Smooth muscle cell of the coronary artery (primary cell): Measurements from ENCODE around the gene ZNF580. TPM values are rescaled to one million over a fixed set of nuclear protein-coding genes. Genes with fewer than 3 reads are reported as not detected.

Experiments
- total RNA-seq: library from RNA; depleted of rRNA; stranded (reverse); fragments of >200 nt; gene quantifications from 2 replicates; pipeline ENCODE4 v1.2.3, GENCODE V29; 2014; ENCODE audit warnings: low replicate concordance

Gene ZNF580, protein sequence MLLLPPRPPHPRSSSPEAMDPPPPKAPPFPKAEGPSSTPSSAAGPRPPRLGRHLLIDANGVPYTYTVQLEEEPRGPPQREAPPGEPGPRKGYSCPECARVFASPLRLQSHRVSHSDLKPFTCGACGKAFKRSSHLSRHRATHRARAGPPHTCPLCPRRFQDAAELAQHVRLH
- total RNA-seq = 3.6 and 6.4 TPM in 2 replicates

DNA sequence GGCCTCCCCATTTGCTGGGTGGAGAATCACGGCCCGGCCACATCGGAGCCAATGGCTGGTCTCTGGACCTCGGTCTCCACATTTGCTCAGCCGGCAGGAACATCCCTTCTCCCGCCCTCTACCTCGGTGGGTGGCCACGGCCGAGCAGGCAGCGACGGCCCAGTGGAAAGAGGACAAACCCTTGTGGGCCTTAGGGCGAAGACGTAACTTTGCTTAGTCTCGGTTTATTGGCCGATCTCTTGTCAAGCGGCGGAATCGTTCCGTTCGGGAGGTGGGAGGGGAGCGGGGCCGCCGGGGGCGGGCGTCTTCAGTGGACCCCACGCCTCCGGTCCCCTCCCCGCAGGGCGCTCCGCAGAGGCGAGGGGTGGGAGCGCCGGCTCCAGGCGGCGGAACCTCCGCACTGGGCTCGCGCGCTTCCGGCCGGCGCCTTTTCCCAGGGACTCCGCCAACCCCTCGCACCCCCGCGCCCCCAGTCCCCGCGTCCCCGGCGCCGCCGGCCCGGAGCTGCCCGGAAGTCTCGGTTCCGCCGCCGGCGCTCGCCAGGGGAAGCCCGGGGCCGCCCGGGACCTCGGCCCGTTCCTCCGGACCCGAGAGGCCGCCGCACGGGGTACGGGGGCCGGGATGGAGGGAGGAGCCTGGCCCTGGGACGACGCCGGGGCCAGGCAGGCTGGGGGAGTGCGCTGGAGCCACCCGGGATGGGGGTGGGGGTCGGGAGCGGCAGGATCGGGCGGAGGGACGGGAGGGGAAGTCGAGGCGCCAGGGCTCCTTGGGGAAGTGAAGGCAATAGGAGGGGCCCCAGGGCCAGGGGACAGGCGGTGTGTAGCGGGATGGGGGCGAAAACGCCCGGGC, at the start of gene ZNF580:
TSS of gene ZNF580 (plus strand) at position 426 of the 849 bp plus-strand sequence. CDS start 1,507 bp downstream, outside the sequence.

DNA sequence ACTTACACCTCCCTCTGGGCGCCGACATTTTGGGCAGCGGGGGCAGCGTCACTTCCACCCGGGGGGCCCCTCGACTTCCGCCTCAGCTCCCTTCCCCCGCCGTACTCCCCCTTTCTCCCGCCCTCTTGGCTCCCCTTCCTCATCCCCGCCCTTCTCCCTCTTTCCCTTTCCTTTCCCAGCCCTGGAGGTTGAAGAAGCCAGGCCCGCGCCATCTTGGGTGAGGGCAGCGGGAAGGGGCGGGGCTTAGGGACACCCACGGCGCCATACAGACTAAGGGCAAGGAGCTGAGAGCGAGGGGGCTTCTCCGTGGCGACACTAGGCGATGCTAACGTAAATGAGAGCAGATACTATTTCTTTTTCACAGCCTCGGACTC, 41.3 kb upstream of the ZNF580 start, which contains the start of gene FIZ1:
TSS of gene FIZ1 (minus strand) at position 50 of the 374 bp plus-strand sequence. CDS start 1,652 bp downstream, outside the sequence.

DNA sequence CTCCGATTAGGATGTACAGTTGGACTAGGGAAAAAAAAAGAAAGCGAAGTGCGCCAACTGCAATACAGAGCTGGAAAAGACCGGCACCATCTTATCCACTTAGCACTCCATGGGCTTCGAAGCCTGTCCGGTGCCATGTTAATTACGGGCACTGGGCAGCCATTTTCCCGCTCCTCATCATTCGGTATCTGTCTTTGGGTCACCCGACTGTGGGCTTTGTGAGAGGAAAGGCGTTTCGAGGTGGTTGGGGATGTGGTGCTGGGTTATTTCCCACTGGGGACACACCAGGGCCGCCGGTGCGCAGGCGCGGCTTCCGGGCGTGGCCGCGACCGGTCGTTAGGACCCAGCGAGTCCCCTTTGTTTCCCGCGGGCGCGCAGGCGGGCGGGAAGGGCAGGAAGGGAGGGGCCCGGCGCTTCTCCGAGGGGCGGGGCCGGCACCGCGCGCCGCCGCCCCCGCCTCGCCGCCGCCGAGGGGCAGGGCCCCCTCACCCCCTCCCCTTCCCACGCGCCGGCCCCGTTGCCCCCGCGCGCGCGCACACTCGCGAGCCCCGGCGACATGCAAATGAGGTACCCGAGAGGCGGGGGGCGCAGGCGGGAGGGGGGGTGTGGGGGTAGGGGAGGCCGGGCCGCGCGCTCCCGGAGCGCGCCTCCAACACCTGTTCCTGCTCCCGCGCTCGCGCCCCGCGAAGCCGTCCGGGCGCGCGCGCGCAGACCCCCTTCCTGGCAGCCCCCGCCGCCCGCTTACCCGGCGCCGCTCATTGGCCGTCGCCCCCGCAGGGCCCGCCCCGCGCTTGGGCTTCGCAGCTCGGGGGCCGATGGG, 40.8 kb upstream of the ZNF580 start, which contains the start of gene ZNF524:
TSS of gene ZNF524 (plus strand) at position 447 of the 820 bp plus-strand sequence. CDS start 1,825 bp downstream, outside the sequence.

DNA sequence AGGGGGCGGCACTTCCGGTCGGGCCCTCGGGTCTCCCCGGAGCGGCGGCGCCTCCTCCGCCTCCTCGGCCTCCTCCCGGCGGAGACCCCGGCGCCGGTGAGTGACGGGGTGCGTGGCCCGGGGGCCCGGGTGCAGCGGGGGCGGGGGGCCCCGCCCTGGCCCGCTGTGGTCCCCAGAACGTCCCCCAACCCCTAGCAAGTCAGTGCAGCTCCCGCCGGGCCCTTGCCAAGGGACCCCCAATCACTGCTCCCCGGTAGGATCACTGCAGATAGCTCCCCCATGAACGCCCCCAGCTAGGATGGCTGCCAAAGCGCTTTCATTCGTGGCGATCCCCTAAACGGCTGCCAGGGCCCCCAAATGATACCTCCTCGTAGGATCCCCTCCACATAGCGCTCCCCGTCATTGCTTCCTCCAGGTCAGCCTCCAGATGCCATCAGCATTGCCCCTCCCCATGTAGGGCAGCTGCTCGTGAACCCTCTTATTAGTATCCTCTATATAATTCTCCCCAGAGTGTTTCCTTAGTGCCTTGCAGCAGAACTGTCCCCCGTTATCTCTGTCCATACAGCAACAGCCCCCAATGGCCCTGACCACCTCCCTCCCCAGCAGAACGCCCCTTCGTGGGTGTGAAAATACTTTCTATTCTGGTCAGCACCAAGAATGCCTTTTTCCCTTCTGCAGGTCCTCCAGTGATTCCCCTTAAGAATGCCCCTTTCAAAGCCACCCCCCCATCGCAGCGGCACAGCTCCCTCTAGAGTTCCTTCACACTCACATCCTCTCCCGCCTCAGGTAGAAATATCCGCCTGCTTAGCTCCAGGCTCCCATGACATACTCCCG, 34.9 kb upstream of the ZNF580 start, which contains the start of gene ZNF865:
TSS of gene ZNF865 (plus strand) at position 11 of the 834 bp plus-strand sequence. CDS start 7,972 bp downstream, outside the sequence.

DNA sequence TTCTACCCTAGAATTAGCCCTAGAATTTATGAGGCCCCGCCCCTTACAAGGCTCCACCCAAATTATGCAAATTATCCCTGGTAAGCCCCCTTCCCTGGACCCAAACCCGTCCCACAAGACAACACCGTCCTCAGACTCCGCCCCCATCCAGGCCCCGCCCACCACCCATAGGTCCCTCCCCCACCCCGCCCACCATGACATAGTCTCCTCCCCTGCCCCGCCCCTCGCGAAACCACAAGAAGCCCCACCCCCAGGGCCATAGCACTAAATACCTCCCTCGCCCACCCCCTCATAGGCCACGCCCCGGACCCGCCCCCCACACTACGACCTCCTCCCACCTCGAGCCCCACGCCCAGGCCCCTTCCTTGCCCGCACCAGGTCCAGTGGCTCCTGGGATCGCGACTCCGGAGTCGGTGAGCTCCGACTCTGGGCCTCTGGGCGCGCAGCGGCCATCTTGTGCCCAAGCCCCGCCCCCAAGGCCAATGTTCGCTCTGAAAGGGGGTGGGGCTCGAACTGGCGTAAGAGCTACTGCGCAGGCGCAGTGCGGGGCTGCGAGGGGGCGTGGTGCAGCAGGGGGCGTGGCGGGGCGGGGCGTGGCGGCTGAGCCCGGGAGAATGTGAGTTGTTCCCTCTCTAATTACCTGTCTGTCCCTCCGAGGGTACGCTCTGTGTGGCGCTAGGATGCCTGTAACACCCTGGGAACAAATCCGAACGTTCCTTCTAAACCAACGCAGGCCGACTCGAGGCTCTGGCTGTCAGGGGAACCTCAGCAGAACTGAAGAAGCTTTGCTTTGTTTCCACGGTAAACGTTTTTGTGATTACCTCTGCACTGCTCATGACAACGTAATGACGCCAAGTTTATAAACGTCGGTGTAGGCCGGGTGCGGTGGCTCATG, 16.4 kb upstream of the ZNF580 start, which contains the start of gene ZNF784:
TSS of gene ZNF784 (minus strand) at position 458 of the 895 bp plus-strand sequence. CDS start at position 453, 5 bp downstream.

DNA sequence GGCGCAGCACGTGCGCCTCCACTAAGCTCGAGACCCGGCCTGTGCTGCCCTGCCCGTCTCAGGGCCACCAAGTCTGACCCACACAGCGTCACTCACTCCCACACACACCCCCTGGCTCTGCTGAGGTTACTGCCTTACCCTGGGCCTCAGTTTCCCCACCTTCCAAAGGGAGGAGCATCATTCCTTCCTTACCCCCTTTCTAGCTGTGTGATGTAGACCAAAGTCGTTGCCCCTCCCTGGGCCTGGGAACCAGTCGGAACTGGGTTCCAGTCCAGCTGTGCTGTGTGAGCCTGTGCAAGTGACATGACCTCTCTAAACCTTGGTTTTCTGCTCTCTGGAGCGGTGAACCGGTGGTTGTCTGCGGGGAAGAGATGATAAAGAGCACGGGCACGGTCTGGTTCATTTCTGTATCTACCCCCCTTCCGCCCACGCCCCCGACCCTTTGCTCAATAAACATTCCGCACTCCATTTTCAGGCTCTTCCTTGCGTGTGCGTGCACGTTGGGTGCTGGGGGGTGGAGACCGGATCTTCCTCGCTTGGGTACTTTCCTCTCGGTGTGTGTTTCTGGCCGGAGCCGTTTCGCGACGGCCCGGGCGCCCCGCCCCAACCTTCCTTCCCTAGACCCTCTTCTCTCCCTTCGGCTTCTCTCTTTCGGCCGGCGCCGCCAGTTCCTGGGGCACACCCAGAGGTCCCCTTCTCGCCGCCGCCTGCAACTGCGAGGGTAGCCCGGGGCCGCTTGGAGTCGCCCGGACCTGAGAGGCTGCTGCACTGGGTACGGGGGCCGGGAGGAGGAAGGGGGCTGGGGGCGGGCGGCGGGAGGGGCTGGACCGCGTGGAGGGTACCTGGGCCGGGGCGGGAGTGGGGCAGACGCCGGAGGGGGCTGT, 2.4 kb downstream of the ZNF580 start, which contains the start of gene ZNF581:
TSS of gene ZNF581 (plus strand) at position 647 of the 884 bp plus-strand sequence. CDS start 923 bp downstream, outside the sequence.

DNA sequence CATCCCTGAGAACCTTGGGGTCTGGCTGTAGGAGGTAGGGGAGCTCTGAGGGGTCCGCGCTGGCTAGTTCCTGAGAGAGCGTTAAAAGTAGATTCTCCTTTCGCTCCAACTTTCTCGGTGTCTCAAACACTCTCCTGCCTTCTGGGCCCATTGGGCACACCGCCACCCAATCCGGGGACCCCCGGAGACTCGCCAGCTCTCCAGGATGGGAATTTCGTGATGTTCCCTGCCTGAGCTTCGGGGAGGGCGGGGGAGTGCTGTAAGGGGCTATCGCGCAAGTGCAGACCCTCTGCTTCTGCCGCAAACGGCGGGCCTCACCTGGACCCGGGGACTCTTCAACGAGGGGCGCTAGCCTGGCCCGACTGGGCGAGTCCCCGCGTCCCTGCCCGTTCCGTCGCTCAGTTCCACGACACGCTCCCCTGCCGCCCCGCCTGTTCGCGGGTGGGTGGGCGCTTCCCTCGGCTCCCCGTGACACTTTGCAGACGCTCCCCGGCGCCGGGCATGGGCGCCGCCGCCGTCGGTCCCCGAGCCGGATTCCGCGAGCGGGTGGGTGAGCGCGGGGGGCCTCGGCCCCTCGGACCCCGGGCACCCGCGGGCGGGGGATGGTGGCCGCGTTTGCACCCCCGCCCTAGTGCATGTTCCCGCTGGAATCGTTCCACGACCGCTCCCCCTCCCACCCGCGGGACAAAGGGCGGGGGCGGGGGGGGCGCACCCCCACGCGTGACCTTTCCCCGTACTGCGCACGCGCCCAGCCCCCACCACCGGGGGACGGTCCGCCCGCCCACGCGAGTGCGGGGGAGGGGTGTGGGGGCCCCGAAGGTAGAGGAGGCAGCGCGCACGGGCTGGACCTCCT, 7.2 kb downstream of the ZNF580 start, which contains the start of gene CCDC106:
TSS of gene CCDC106 (plus strand) at position 481 of the 853 bp plus-strand sequence. CDS start 835 bp downstream, outside the sequence.

DNA sequence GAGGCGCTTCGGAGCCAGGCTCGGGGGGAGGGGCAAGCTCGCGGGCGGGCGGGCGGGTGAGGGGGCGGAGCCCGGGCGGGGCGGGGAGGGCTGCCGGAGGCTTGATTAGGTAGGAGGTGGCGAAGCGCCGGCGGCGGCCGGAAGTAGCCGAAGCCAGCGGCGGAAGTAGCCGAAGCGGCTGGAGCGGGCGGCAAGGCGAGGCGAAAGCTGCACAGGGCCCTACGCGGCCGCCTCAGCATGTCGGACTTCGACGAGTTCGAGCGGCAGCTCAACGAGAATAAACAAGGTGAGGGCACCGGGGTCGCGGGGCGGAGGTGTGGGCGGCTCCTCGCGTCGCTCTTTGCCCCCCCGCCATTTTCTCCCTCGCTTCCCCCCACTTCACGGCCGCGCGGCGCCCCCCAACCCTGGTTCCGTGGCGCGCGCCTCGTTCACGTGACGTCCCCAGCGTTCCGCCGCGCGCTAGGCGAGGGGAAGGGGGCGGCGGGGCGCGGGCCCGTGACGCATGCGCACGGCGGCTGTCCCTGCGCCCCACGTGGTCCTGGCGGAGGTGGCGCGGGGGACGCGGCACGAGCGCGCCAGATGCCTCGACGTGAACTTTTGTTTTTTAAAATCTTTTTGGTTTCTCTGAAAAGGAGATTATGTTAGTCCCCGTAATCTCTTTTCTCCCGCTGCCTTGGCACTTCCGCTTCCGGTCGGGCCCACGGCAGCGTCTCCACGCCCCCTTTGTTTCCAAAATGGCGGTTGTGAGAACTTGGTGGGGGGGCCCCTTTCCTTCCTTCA, 14.3 kb downstream of the ZNF580 start, which contains the start of gene U2AF2:
TSS of gene U2AF2 (plus strand) at position 168 of the 780 bp plus-strand sequence. CDS start at position 238, 70 bp downstream.

DNA sequence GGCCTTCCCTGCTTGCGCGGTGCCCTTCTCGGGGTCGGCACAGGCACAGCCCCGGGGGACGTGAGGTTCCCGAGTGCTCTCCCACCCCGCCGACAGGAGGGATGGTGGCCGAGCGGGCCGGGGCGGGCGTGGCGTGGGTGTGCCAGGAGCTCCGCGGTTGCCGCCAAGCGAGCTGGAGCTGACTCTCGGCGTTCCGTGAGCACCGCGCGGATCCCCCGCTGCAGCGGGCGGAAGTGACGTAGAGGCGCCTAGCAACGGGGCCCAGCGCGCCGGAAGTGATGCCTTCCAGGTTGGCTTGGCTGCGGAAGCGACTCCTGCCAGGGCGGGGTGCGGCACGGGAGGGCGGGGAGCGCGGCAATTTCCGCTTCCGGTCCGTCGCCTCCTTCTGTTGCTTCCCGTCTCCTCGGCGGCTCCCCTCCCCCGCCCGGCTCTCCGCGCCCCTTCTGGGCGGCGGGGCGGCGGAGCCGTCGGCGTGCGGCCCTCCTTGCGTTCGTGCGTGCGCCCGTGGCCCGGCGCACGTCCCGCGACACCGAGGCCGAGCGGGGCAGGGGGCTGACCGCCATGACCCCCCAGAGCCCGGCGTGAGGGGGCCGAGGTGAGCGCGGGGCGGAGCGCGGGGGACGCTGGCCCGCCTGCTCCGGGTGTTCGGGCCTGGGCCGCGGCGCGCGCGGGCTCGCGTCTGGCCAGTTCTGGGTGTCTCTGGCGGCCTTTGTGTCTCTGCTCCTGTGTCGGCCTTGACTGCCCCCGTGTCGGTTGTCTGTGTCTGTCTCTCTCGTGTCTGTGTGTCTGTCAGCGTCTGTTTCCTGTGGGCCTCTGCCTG, 34.2 kb downstream of the ZNF580 start, which contains the start of gene EPN1:
TSS of gene EPN1 (plus strand) at position 386 of the 820 bp plus-strand sequence. CDS start 3,402 bp downstream, outside the sequence.

Other genes with a start within 250 kb of the ZNF580 start
- gene UBE2S, start 233.2 kb upstream of the ZNF580 start, total RNA-seq = 7.3 and 94.4 TPM in 2 replicates
- gene SHISA7, start 197.7 kb upstream of the ZNF580 start, total RNA-seq = not detected in 2 replicates
- 23.4 and 87.9 TPM in 2 replicates for gene ISOC2, start 179.4 kb upstream of the ZNF580 start, total RNA-seq
- not detected in 2 replicates for gene C19orf85, start 176.3 kb upstream of the ZNF580 start, total RNA-seq
- 0.35 and 0.60 TPM in 2 replicates for gene ZNF628, start 164.4 kb upstream of the ZNF580 start, total RNA-seq
- 6.7 and 15.1 TPM in 2 replicates for gene NAT14, start 155.8 kb upstream of the ZNF580 start, total RNA-seq
- 0.68 and 5.7 TPM in 2 replicates for gene SSC5D, start 152.6 kb upstream of the ZNF580 start, total RNA-seq
- not detected in 2 replicates for gene SBK2, start 103.9 kb upstream of the ZNF580 start, total RNA-seq
- not detected in 2 replicates for gene SBK3, start 95.5 kb upstream of the ZNF580 start, total RNA-seq
- gene ZNF579, start 60.2 kb upstream of the ZNF580 start, total RNA-seq = 0.94 and 3.3 TPM in 2 replicates
- gene FIZ1, start 41.5 kb upstream of the ZNF580 start, total RNA-seq = 1.3 and 1.6 TPM in 2 replicates
- 7.3 and 7.5 TPM in 2 replicates for gene ZNF524, start 40.7 kb upstream of the ZNF580 start, total RNA-seq
- gene ZNF865, start 35.4 kb upstream of the ZNF580 start, total RNA-seq = under 0.01 and 0.53 TPM in 2 replicates
- 2.0 and 3.5 TPM in 2 replicates for gene ZNF784, start 16.4 kb upstream of the ZNF580 start, total RNA-seq
- 18.8 and 20.7 TPM in 2 replicates for gene ZNF581, start 2.6 kb downstream of the ZNF580 start, total RNA-seq
- 2.7 and 6.4 TPM in 2 replicates for gene CCDC106, start 7.2 kb downstream of the ZNF580 start, total RNA-seq
- 82.3 and 109 TPM in 2 replicates for gene U2AF2, start 14.0 kb downstream of the ZNF580 start, total RNA-seq
- 54.2 and 64.5 TPM in 2 replicates for gene EPN1, start 34.2 kb downstream of the ZNF580 start, total RNA-seq
- gene NLRP9, start 97.4 kb downstream of the ZNF580 start, total RNA-seq = not detected in 2 replicates
- 0.08 TPM in 1 of 2 replicates, not detected in the other for gene RFPL4A, start 118.1 kb downstream of the ZNF580 start, total RNA-seq
- gene RFPL4AL1, start 128.1 kb downstream of the ZNF580 start, total RNA-seq = not detected in 2 replicates
- gene NLRP11, start 191.0 kb downstream of the ZNF580 start, total RNA-seq = not detected in 2 replicates
- gene NLRP4, start 195.5 kb downstream of the ZNF580 start, total RNA-seq = not detected in 2 replicates